ENCODE measurements around the gene SEPTIN1. TPM values are rescaled to one million over a fixed set of nuclear protein-coding genes. Genes with fewer than 3 reads are reported as not detected.

Gene SEPTIN1, protein sequence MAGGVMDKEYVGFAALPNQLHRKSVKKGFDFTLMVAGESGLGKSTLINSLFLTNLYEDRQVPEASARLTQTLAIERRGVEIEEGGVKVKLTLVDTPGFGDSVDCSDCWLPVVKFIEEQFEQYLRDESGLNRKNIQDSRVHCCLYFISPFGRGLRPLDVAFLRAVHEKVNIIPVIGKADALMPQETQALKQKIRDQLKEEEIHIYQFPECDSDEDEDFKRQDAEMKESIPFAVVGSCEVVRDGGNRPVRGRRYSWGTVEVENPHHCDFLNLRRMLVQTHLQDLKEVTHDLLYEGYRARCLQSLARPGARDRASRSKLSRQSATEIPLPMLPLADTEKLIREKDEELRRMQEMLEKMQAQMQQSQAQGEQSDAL
- total RNA-seq (2014; rRNA removed; shearing (Covaris generic)), result 0.21 and 0.35 TPM in 2 replicates
- polyA plus RNA-seq (2016; fragmentation: Nextera tagmentation; extraction: Ambion mirVana), result 3.3 and 3.9 TPM in 2 replicates
- long read RNA-seq, partial matches to known transcripts, result 3 of 4 reads
- long read RNA-seq, other reads (novel, unspliced or antisense), result 1 of 4 reads

GRCh38 chr16:30382111-30382881 is at the start of gene SEPTIN1:
SEPTIN1 (minus strand) TSS chr16:30382561; CDS start chr16:30382542, 19 bp downstream.
- no peak within 1 kb of the TSS for H3K4me2 ChIP-seq
- H3K27ac ChIP-seq (ENCODE audit: low read depth), result no peak within 1 kb of the TSS; the same call in 1 of the 2 replicates
- H4K20me1 ChIP-seq (replicated peaks; ENCODE audit: insufficient read depth), result no peaks in the 10 kb centered on the region
- Mint-ChIP-seq H3K36me3 (ENCODE audit: low read depth) (peaks cover 3% of the 10 kb centered on the region; the same call in 2 of the 3 replicates), H3K27me3 (ENCODE audit: insufficient read depth, low read depth, poor library complexity) (peaks cover 17% of the 10 kb centered on the region), H3K4me3 (no peak within 1 kb of the TSS), H3K4me1 (peaks cover 12% of the 10 kb centered on the region), H3K9me3 (no peaks in the 10 kb centered on the region; the same call in none of the 3 replicates), H3K27ac (peak within 1 kb of the TSS; percentile 62; the same call in 1 of the 2 replicates)
- DNase-seq (ENCODE audit: low spot score) (no peak), ATAC-seq (no peak)
- peaks cover 15% of the 10 kb centered on the region for H3F3A ChIP-seq (replicated peaks; ENCODE audit: low read depth)
- H3K9me2 ChIP-seq (ENCODE audit: insufficient read depth), result no peaks in the 10 kb centered on the region
- H3K36me3 ChIP-seq (ENCODE audit: insufficient read depth), result no peaks in the 10 kb centered on the region
- H3K4me3 ChIP-seq, result no peak within 1 kb of the TSS
- 0 out of 2 replicates have a peak, but pooled peaks cover 4% of the 10 kb centered on the region for H3K79me2 ChIP-seq (replicated peaks; ENCODE audit: insufficient read depth)
- peaks cover 1% of the 10 kb centered on the region for H3K4me1 ChIP-seq (ENCODE audit: insufficient read depth)
- no peak within 1 kb of the TSS for H2AFZ ChIP-seq
- TF ChIP-seq EZH2phosphoT487 (IDR thresholded peaks at IDR 0.05; ENCODE audit: unreplicated experiment), result no peak
- TF ChIP-seq ETS1 (IDR thresholded peaks at IDR 0.05), result no peak
- TF ChIP-seq REST (IDR thresholded peaks at IDR 0.05; ENCODE audit: unreplicated experiment), result no peak
- TF ChIP-seq, protein P1, sequence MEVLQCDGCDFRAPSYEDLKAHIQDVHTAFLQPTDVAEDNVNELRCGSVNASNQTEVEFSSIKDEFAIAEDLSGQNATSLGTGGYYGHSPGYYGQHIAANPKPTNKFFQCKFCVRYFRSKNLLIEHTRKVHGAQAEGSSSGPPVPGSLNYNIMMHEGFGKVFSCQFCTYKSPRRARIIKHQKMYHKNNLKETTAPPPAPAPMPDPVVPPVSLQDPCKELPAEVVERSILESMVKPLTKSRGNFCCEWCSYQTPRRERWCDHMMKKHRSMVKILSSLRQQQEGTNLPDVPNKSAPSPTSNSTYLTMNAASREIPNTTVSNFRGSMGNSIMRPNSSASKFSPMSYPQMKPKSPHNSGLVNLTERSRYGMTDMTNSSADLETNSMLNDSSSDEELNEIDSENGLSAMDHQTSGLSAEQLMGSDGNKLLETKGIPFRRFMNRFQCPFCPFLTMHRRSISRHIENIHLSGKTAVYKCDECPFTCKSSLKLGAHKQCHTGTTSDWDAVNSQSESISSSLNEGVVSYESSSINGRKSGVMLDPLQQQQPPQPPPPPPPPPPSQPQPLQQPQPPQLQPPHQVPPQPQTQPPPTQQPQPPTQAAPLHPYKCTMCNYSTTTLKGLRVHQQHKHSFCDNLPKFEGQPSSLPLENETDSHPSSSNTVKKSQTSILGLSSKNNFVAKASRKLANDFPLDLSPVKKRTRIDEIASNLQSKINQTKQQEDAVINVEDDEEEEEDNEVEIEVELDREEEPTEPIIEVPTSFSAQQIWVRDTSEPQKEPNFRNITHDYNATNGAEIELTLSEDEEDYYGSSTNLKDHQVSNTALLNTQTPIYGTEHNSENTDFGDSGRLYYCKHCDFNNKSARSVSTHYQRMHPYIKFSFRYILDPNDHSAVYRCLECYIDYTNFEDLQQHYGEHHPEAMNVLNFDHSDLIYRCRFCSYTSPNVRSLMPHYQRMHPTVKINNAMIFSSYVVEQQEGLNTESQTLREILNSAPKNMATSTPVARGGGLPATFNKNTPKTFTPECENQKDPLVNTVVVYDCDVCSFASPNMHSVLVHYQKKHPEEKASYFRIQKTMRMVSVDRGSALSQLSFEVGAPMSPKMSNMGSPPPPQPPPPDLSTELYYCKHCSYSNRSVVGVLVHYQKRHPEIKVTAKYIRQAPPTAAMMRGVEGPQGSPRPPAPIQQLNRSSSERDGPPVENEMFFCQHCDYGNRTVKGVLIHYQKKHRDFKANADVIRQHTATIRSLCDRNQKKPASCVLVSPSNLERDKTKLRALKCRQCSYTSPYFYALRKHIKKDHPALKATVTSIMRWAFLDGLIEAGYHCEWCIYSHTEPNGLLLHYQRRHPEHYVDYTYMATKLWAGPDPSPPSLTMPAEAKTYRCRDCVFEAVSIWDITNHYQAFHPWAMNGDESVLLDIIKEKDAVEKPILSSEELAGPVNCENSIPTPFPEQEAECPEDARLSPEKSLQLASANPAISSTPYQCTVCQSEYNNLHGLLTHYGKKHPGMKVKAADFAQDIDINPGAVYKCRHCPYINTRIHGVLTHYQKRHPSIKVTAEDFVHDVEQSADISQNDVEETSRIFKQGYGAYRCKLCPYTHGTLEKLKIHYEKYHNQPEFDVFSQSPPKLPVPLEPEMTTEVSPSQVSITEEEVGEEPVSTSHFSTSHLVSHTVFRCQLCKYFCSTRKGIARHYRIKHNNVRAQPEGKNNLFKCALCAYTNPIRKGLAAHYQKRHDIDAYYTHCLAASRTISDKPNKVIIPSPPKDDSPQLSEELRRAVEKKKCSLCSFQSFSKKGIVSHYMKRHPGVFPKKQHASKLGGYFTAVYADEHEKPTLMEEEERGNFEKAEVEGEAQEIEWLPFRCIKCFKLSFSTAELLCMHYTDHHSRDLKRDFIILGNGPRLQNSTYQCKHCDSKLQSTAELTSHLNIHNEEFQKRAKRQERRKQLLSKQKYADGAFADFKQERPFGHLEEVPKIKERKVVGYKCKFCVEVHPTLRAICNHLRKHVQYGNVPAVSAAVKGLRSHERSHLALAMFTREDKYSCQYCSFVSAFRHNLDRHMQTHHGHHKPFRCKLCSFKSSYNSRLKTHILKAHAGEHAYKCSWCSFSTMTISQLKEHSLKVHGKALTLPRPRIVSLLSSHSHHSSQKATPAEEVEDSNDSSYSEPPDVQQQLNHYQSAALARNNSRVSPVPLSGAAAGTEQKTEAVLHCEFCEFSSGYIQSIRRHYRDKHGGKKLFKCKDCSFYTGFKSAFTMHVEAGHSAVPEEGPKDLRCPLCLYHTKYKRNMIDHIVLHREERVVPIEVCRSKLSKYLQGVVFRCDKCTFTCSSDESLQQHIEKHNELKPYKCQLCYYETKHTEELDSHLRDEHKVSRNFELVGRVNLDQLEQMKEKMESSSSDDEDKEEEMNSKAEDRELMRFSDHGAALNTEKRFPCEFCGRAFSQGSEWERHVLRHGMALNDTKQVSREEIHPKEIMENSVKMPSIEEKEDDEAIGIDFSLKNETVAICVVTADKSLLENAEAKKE (CRISPR knock-in tag; IDR thresholded peaks at IDR 0.05), result no peak
- no peak for TF ChIP-seq ZNF331 (CRISPR knock-in tag; IDR thresholded peaks at IDR 0.05; ENCODE audit: low read depth)
- no peak for TF ChIP-seq JUNB (IDR thresholded peaks at IDR 0.05; ENCODE audit: unreplicated experiment)
- no peak for TF ChIP-seq STAT1 (IDR thresholded peaks at IDR 0.05; ENCODE audit: unreplicated experiment)
- no peak for TF ChIP-seq ZNF114 (CRISPR knock-in tag; IDR thresholded peaks at IDR 0.05)
- TF ChIP-seq CREB1 (CRISPR knock-in tag; IDR thresholded peaks at IDR 0.05; ENCODE audit: low read depth), result no peak
- TF ChIP-seq NANOG (IDR thresholded peaks at IDR 0.05; ENCODE audit: borderline replicate concordance), result no peak
- no peaks in the 10 kb centered on the region for H3K27me3 ChIP-seq (ENCODE audit: insufficient read depth)
